Activated CD4-positive, alpha-beta T cell treated with anti-CD3 and anti-CD28 coated beads for 24 hours (primary cell): ENCODE data around the gene CYP26B1.

ENCODE experiments used
- DNase-seq, 2 donors: peaks; one replicate each; pipeline ENCODE4 v3.0.0-alpha.2; 2020; ENCODE audit warnings: low read depth in 2 of 2

CYP26B1 gene

GRCh38 chr2:72155151-72155550 is 7.5 kb upstream of the CYP26B1 start:
- no peak for DNase-seq

GRCh38 chr2:72154386-72154975 is 6.8 kb upstream of the CYP26B1 start:
- no peak for DNase-seq

DNA sequence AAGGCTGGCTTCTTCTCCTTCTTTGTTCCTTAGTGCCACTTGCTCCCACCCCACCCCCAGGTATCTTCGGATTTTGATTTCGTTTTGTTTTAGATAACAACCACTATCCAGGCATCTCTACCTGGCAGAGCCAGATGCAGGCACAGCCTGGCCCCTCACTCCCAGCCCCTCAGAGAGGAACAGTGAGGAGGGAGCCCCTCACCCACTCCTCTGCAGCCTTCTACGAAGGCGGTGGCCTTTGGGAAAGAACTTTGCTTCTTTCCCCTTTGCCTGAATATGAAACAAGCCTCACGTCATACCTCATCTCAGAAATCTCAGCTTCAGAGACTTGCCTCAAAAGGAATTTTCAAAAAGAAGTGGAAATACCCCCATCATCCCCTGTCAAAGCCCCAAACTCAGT is 6.3 kb upstream of the CYP26B1 start:
- no peak for DNase-seq

GRCh38 chr2:72153026-72153791 is 5.5 kb upstream of the CYP26B1 start:
- DNase-seq: no peak

GRCh38 chr2:72150861-72151356 is 3.2 kb upstream of the CYP26B1 start:
- no peak for DNase-seq

DNA sequence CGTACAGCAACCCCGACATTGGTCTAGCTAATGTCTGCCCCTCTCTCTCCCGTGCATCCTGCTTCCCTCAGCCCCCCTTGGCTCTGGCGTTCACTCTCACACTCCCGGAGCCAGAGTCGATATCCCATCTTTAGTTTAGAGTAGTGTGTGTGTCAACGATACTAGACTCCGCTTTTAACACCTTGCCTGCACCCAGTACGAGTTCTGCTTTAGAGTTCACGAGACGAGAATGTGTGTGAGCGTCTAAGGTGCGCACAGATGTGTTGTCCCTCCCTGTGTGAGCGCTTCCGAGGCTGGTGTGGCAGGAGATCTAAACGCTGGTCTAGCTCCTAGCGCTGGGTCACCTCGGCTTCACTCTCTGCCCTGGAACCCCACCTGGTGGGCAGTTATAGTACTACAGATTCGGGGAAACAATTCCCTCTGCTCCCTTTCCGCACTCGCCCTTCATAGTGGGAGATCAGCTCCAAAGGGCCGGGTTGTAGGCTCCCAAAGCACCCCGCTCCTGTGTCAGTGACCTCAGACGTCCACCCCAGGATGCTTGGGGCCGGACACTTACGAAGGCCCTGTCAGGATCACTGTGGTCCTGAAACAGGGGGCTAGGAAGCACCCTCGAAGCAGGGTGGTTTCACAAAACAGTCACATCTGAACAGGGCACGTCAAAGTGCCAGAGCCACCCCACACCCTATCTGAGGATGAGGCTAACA is 2.6 kb upstream of the CYP26B1 start:
- DNase-seq: peak; percentile 63 to 64

DNA sequence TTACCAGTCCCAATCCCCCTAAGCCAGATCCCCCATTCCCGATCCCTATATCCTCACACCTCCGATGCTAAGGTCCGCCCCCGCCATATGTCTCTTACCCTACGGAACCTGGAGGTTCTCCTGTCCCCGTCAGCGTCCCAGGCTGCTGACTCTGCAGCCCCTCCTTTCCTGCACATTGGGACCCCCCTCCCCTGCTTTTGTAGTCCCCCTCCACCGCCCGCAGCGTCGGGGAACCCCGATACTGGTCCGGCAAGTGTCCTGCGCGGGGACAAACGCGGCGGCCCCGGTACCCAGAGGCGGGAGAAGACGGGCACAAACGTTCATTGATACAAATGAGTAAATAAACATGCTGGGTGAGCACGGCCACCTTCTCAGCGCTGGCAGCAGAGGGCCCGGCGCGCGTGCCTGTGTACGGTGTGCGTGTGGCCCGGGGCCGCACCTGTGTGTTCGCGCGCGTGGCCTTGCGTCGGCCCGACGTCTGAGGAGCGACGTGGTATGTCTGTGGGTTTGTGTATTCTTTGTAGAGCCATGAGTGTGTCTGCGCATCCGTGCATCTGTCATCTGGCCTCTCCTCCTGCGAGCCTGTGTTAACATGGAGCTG is 2.0 kb upstream of the CYP26B1 start:
- DNase-seq: no peak

DNA sequence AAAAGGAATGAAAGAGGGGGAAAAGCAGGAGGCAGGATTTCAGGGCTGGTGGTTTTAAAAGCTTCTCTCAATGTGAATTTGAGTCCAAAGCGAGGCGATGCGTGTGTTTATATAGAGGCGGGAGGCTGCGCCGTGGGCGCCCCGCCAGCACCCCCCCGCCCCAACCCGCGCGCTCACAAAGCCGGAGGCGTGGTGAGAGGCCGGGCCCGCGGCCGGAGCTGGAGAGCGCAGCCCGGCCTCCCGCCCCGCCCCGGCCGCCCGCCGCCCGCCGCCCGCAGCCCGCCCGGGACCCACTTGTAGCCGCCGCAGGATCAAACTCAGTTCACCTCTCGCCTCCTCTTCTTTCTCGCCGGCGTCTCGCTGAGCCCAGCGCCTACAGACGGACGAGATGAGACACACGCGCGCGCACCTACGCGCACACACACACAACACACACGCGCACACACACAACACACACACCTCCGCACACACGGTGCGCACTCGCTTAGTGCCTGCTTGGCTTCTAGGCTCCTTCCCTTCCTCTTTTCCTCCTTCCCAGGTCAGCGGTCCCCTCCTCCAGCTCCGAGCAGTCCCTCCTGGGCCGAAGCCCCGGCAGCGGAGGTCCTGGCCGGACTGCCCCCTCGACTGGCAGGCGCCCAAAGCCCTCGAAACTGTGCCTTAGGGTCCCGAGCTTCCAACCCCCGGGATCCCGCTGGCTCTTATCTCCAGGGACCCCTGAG is 1.3 kb upstream of the CYP26B1 start:
- DNase-seq: no peak

GRCh38 chr2:72148003-72148836 is 558 bp upstream of the CYP26B1 start:
- DNase-seq: no peak

DNA sequence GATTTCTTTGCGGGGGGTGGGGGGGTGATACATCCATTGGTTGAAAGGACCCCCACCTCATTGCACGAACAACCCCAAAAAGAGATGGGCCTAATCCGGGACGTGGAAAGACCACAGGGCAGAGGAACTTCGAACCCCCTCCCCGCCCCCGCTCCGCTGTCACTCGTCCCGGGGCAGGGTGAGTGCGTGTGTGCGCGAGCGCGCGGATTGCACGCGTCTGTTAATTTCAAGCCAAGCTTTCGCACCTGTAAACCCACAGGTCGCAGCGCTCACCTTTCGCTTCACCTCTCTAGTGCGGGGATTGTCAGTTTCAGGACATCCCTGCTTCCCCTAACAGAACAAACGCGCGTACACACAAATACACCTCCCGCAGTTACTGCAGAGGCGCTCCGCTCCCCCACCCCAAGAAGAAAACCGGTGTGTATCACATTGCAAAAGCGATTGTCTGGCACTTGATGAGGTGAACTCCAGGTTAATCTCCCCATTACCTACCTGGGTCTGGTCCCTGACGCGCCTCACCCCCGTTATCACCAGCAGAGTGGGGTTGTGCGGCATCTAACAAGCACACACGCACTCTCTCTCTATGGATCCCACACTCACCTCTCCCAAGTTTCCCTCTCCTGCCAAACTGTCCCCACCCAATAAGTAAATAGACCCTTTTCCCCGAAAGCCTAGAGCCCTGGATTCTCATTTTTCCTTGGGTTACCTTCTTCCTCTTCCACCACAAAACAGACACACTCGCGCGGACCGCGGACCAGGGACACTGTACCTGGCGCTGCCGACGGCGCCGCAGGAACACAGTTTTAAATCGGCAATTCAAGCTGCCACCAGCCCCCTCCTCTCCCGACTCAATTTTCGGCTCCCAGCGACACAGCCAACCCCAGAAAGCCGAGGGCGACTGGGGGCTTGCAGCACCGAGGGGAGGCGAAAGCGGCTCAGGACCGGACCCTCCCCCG is 1.0 kb downstream of the CYP26B1 start:
- no peak for DNase-seq

DNA sequence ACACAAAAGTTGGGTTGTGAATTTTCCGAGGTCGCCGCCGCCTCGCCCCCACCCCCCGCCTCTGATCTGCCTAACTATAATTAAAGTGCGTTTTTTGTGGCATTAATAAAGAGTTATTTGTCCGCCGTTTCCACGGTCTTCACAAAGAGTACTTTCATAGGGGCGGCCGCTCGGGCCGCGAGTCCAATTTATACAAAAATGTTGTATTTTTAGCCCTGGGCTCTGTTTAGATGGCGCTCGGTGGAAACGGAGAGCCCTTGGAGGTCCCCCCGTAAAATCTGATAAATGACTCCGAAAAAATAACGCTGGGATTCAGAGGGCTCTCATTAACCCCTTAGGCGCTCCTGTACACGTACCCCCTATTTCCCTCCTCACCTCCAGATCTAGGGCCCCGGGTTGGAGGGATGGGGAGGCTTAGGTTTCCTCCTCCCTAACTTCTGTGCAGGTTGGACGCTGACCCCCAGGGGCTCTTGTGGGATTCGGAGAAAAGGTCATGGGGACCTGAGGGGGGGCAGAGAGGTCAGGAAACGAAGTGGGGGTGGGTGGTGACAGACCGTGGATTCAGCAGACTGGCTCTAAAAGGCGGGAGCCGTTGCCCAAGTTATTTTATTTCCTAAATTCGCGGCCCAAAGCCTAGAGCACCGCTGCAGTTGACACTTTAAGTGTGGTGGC is 1.9 kb downstream of the CYP26B1 start:
- DNase-seq: no peak

DNA sequence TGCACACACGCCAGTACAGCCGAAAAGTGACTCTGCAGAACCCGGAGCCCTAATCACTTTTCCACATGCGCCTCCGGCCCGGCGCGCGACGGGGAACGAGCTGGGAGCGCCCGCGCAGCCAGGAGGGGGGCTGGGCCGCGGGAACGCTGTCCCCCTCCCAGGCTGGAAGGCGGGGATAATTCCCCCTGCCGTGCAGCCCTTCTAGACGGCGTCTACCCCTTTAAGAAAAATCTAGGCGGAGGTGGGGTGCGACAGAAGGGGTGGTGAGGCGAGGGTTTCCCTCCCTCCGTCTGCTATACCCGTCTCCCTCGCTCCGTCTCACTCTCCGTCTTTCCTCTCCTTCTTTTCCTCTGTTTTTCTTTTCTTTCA is 2.4 kb downstream of the CYP26B1 start:
- DNase-seq: no peak

GRCh38 chr2:72144632-72145288 is 2.9 kb downstream of the CYP26B1 start:
- no peak for DNase-seq

GRCh38 chr2:72144274-72144631 is 3.4 kb downstream of the CYP26B1 start:
- DNase-seq: no peak

DNA sequence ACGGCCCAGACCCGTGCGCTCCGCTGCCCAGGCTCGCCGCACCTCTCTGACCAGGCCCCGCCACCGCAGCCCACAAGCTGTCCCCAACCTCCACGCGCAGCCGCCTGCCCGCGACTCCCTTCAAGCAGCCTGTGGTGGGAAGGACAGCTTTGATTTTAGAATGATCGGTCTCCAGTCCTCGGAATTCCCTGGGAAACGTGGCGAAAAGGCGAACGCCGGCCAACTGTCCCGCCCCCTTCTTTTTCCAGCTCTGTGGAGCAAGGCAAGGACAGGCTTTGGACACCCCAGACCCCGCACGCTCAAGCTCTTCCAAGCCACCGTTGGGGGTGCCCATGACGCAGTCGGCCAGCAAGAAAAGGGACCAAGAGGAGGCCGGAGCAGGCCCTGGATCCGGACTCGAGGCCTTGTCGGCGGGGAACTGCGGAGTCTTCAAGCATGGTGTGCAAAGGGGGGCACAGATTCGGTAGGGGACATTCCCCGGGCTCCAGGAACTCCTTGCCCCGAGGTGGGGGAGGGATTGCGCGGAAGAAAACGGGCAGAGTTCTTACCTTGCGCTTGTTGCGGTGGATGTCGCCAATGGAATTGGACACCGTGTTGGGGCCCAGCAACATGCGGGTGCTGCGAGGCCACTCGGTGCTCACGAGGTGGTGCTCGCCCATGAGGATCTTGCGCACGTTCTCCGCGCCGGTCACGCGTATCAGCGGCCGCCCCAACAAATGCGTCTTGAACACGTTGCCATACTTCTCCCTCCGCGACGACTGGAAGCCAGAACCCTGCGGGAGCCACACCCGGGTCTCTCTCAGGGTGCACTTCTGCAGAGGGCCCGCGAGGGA is 4.0 kb downstream of the CYP26B1 start:
- DNase-seq: no peak

DNA sequence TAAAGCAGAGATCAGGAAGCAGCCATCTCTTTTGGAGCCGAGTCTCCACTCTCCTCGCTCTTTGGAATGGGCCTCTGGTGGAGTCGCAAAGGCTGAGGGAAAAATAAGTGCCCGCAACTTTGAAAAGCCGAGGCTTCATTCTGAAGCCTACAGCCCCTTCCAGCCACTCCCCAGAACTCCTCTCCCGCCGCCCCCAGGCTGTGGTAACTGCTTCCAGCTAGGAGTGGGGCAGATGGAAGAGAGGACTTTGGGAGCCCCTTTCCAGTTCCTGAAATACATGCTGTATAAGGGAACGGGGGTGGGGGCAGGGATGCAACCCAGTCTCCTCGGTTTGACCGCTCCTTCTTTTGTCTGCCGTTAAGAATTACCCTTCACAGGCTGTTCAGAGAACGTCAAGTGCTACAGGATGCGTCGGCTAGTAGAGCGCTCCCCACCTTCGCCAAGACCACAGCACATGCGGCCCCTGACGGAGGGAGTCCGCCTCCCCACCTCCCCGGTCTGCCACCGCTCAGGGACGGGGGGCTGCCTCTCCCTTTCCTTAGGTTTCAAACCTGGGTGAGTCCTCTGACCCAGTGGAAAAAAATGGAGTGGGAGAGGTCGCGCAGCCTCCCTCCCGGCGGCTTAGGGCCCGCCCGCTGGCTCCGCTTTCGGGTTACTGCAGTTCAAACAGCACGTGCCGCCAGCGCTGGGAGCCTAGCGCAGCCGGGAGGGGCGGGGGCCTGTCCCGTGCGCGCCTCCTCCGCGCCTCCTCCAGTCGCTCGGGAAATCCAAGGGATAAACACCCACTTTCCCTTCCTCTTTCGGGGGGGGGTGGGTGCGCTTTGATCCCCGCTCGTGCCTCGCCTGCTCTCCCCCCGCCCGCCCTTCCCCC is 4.9 kb downstream of the CYP26B1 start:
- no peak for DNase-seq
